ENCODE results near the gene MYCT1. TPM values are rescaled to one million over a fixed set of nuclear protein-coding genes. Genes with fewer than 3 reads are reported as not detected.

Gene MYCT1
- total RNA-seq, 1 experiment from 2014 or later: 1.5 TPM

- TF ChIP-seq PREB (CRISPR knock-in tag; IDR thresholded peaks at IDR 0.05; ENCODE audit: borderline replicate concordance): no peak
- no peak for TF ChIP-seq E2F1 (CRISPR knock-in tag; IDR thresholded peaks at IDR 0.05)
- no peak for TF ChIP-seq NR2C2 (CRISPR knock-in tag; IDR thresholded peaks at IDR 0.05)
- no peak for TF ChIP-seq MLX (CRISPR knock-in tag; IDR thresholded peaks at IDR 0.05)
- TF ChIP-seq ATF3 (CRISPR knock-in tag; conservative IDR thresholded peaks at IDR 0.05): no peak
- no peak for TF ChIP-seq TEAD1 (CRISPR knock-in tag; IDR thresholded peaks at IDR 0.05)
- TF ChIP-seq RORB (CRISPR knock-in tag; IDR thresholded peaks at IDR 0.05): no peak
Measured at GRCh38 chr6:152685819-152686218, 11.9 kb upstream of the MYCT1 start (continued).

GRCh38 chr6:152695372-152696045, 2.2 kb upstream of the MYCT1 start:
- H3K36me3 Mint-ChIP-seq: no peaks in the 10 kb centered on the region
- no peak overlapping the region for H3K4me3 Mint-ChIP-seq
- ChIA-PET POLR2A (no interaction called here), CTCF (interaction anchor here (2.5 kb wide), 1 partner anchor 53 kb away, joined by 5 read pairs; no protein-coding TSS in a partner anchor)
- peaks cover 7% of the 10 kb centered on the region for H3K4me1 Mint-ChIP-seq
- H3K27ac Mint-ChIP-seq: no peak overlapping the region
- ATAC-seq: no peak
- H3K9me3 Mint-ChIP-seq: no peaks in the 10 kb centered on the region
- no peaks in the 10 kb centered on the region for H3K27me3 Mint-ChIP-seq (ENCODE audit: low read depth)
- no peak for DNase-seq (ENCODE audit: low spot score)
- no peak for TF ChIP-seq NR3C1 (CRISPR knock-in tag; conservative IDR thresholded peaks at IDR 0.05; ENCODE audit: low read depth)
- no peak for TF ChIP-seq TP53 (CRISPR knock-in tag; IDR thresholded peaks at IDR 0.05)
- TF ChIP-seq ZNF263 (CRISPR knock-in tag; IDR thresholded peaks at IDR 0.05; ENCODE audit: low read depth): no peak
- TF ChIP-seq ATF2 (CRISPR knock-in tag; IDR thresholded peaks at IDR 0.05; ENCODE audit: borderline replicate concordance, low read depth): no peak
- no peak for TF ChIP-seq ZNF232 (CRISPR knock-in tag; IDR thresholded peaks at IDR 0.05)
- TF ChIP-seq NFYB (CRISPR knock-in tag; conservative IDR thresholded peaks at IDR 0.05; ENCODE audit: low read depth): no peak
- TF ChIP-seq ZBTB43 (CRISPR knock-in tag; IDR thresholded peaks at IDR 0.05): no peak
- no peak for TF ChIP-seq ATF3 (CRISPR knock-in tag; conservative IDR thresholded peaks at IDR 0.05)
- TF ChIP-seq EMX1 (CRISPR knock-in tag; IDR thresholded peaks at IDR 0.05): no peak
- TF ChIP-seq PRDM15 (CRISPR knock-in tag; IDR thresholded peaks at IDR 0.05): no peak
- no peak for TF ChIP-seq ZNF532 (CRISPR knock-in tag; IDR thresholded peaks at IDR 0.05; ENCODE audit: borderline replicate concordance)
- no peak for TF ChIP-seq ERG (CRISPR knock-in tag; IDR thresholded peaks at IDR 0.05)

Data from WTC11 (cell line).